Nephron progenitor cell (in vitro differentiated cells): Measurements from ENCODE around the gene NOPCHAP1.

Experiments
- DNase-seq: peaks from one replicate; pipeline ENCODE4 v3.0.0; 2021
- H3K27ac Mint-ChIP-seq: 2 replicates; pipeline ENCODE4 v1.8.0; 2021; ENCODE audit warnings: mild to moderate bottlenecking, moderate library complexity, mixed read lengths
- H3K27me3 Mint-ChIP-seq: 2 replicates; pipeline ENCODE4 v1.8.0; 2021; ENCODE audit warnings: mild to moderate bottlenecking, low read depth, mixed read lengths; ENCODE audit not compliant: poor library complexity
- H3K36me3 Mint-ChIP-seq: 2 replicates; pipeline ENCODE4 v1.8.0; 2021; ENCODE audit warnings: low read depth, mixed read lengths
- H3K4me1 Mint-ChIP-seq: 2 replicates; pipeline ENCODE4 v1.8.0; 2021; ENCODE audit warnings: mixed read lengths
- H3K4me3 Mint-ChIP-seq: 2 replicates; pipeline ENCODE4 v1.8.0; 2021; ENCODE audit warnings: mild to moderate bottlenecking, moderate library complexity, mixed read lengths
- H3K9me3 Mint-ChIP-seq: 2 replicates; pipeline ENCODE4 v1.8.0; 2021; ENCODE audit warnings: mild to moderate bottlenecking, moderate library complexity, mixed read lengths
- CTCF ChIP-seq: fragments of 200-600 bp; sonication (generic); IDR thresholded peaks from 2 replicates; pipeline ENCODE4 v1.5.0; 2021; ENCODE audit warnings: antibody characterized with exemption

The NOPCHAP1 gene

GRCh38 chr12:104956870-104957718, 29.0 kb upstream of the NOPCHAP1 start:
- Mint-ChIP-seq H3K9me3 (no peaks in the 10 kb centered on the region), H3K36me3 (no peaks in the 10 kb centered on the region), H3K27me3 (peaks cover 87% of the 10 kb centered on the region), H3K4me1 (peaks cover 19% of the 10 kb centered on the region), H3K27ac (no peak overlapping the region), H3K4me3 (peak overlapping the region; percentile 77)
- TF ChIP-seq CTCF: no peak
- no peak for DNase-seq

GRCh38 chr12:104957719-104958000, 28.5 kb upstream of the NOPCHAP1 start:
- no peak for TF ChIP-seq CTCF
- Mint-ChIP-seq H3K36me3 (no peaks in the 10 kb centered on the region), H3K27ac (no peak overlapping the region), H3K4me3 (peak overlapping the region; percentile 78), H3K27me3 (peaks cover 91% of the 10 kb centered on the region), H3K9me3 (no peaks in the 10 kb centered on the region), H3K4me1 (peaks cover 19% of the 10 kb centered on the region)
- DNase-seq: no peak

- Mint-ChIP-seq H3K27me3 (peaks cover 92% of the 10 kb centered on the region), H3K27ac (no peak within 1 kb of the TSS), H3K9me3 (no peaks in the 10 kb centered on the region)
These were observed 27.9 kb upstream of the NOPCHAP1 start, which contains the start of gene SLC41A2 for GRCh38 chr12:104958001-104958804. SLC41A2 (minus strand) TSS chr12:104958290; CDS start chr12:104928527, 29,763 bp downstream.

GRCh38 chr12:104958805-104959334, 27.2 kb upstream of the NOPCHAP1 start:
- no peak for TF ChIP-seq CTCF
- no peak overlapping the region for H3K27ac Mint-ChIP-seq
- DNase-seq: peak; percentile 10
- no peaks in the 10 kb centered on the region for H3K36me3 Mint-ChIP-seq
- peaks cover 85% of the 10 kb centered on the region for H3K27me3 Mint-ChIP-seq
- peak overlapping the region; percentile 85 for H3K4me3 Mint-ChIP-seq
- H3K9me3 Mint-ChIP-seq: no peaks in the 10 kb centered on the region
- H3K4me1 Mint-ChIP-seq: peaks cover 19% of the 10 kb centered on the region

More at GRCh38 chr12:104958001-104958804, 27.9 kb upstream of the NOPCHAP1 start, which contains the start of gene SLC41A2:
- H3K36me3 Mint-ChIP-seq: no peaks in the 10 kb centered on the region
- TF ChIP-seq CTCF: no peak
- DNase-seq: peak; percentile 84
- H3K4me1 Mint-ChIP-seq: peaks cover 19% of the 10 kb centered on the region
- peak within 1 kb of the TSS; percentile 85 for H3K4me3 Mint-ChIP-seq

GRCh38 chr12:104959335-104959841, 26.7 kb upstream of the NOPCHAP1 start:
- Mint-ChIP-seq H3K27ac (no peak overlapping the region), H3K9me3 (no peaks in the 10 kb centered on the region), H3K27me3 (peaks cover 80% of the 10 kb centered on the region), H3K4me1 (peaks cover 19% of the 10 kb centered on the region), H3K4me3 (peak overlapping the region; percentile 85), H3K36me3 (no peaks in the 10 kb centered on the region)
- no peak for DNase-seq
- TF ChIP-seq CTCF: no peak
